ELF-1 (cell line): ENCODE data around the gene GDPD2.
"Not testable (repeated sequence)": the region's sequence is repeated elsewhere in the genome, so short reads cannot be mapped to it uniquely, and the experiment has no call there.

Source experiments
- DNase-seq: peaks from one replicate; pipeline ENCODE4 v3.0.0-alpha.2; 2016; ENCODE audit warnings: low read depth, low spot score

The GDPD2 gene, protein sequence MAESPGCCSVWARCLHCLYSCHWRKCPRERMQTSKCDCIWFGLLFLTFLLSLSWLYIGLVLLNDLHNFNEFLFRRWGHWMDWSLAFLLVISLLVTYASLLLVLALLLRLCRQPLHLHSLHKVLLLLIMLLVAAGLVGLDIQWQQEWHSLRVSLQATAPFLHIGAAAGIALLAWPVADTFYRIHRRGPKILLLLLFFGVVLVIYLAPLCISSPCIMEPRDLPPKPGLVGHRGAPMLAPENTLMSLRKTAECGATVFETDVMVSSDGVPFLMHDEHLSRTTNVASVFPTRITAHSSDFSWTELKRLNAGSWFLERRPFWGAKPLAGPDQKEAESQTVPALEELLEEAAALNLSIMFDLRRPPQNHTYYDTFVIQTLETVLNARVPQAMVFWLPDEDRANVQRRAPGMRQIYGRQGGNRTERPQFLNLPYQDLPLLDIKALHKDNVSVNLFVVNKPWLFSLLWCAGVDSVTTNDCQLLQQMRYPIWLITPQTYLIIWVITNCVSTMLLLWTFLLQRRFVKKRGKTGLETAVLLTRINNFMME

DNA sequence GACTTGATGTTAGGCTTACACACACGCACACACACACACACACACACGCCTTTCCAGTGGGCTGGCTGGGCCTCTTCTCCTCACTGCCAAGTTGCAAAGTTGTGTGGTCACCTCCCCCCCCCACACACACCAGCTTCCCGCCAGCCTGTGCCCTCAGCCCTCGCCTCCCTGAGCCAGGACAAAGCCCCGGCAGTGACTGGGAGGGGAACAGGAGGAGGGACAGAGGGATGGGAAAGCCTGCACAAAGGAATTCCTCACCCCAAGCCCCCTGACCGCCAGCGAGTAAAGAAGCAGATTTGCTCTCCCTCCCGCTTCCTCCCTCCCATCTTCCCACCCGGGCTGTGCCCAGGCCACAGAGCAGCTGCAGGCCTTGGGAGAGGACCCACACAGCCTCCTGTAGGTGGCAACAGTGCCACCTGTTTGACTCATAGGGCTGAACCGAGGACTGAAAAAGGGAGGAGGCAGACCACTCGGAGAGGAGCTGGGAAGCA lies at the start of gene GDPD2:
Gene GDPD2, plus strand, starts transcription at position 464 of the 491 bp plus-strand sequence. CDS start 1,671 bp downstream, outside the sequence.
- DNase-seq: peak; percentile 92

DNA sequence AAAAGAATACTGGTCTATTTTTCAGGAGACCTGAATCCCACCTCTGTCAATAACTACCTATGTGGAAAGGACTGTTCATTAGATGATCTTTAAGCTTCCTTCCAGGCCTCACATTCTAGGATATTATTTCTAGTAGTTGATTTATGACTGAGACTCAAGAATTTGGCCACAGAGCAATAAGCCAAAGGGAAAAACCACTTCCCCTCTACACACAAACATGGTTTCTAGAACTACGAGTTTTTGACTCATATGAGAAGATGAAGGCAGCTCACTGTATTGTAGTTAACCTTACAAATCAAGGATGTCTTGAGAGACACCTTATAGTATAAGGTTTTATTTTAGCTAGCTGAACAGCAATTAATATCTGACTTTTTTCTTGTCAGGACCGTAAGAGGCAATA lies 36.9 kb upstream of the GDPD2 start:
- no peak for DNase-seq

DNA sequence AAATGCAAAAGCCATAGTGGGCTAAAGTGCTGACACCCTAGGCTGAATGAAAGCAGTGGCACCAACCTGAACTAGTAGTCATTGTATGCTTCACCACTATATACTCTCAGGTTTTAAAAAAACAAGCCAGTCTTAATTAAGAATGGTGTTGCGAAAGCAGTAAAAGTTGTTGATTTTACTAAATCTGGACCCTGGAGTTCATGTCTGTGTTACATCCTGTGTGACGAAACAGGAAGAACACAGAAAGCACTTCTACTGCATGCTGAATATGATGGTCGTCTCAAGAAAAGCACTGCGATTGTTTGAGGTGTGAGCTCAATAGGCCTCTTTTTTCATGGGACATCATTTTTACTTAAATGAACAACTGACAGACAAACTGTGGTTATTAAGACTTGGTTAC lies 24.2 kb upstream of the GDPD2 start:
- no peak for DNase-seq

DNA sequence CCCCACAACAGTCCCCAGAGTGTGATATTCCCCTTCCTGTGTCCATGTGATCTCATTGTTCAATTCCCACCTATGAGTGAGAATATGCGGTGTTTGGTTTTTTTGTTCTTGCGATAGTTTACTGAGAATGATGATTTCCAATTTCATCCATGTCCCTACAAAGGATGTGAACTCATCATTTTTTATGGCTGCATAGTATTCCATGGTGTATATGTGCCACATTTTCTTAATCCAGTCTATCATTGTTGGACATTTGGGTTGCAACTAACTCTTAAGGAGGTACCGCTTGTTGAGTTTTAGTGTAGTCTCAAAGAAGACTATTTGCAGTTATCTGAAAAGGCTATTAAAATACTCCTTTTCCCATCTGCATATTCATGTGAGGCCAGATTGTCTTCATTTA lies 22.9 kb upstream of the GDPD2 start:
- DNase-seq: not testable (repeated sequence)

DNA sequence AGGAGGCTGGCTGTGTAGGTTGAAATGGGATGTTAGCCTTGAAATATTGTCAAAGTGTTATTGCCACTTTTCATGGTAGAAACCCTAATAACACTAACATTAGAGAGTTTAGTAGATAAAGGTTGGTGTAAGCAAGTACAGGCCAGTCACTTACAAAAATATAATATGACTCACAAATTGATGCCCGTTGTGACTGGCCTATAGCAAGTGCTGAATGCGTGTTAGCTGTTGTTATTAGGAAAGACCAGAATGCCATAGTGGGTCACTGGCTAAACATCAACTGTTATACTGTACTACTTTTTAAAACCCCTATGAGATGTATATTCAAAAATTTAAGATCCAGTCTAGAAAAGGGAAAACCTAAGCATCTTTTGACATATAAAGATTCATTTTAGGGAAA lies 20.4 kb upstream of the GDPD2 start:
- DNase-seq: no peak

DNA sequence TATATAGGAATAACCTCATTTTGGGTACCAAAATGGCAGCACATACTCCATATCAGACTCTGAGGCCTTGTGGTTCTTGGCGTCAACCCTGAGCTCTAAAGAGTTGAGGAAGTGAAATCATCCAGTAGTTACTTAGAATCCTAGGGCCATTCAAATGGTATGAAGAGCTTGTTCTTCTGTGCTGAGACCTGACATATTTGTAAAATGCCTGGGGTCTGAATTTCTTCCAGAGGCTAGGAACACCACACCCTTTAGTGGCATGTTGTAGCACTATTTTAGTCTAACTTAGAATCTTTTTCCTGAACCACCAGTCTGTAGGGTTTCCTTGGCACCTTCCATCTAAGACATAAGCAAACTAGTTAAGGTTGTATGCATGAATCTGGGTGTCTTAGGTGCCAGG lies 18.1 kb upstream of the GDPD2 start:
- DNase-seq: no peak

DNA sequence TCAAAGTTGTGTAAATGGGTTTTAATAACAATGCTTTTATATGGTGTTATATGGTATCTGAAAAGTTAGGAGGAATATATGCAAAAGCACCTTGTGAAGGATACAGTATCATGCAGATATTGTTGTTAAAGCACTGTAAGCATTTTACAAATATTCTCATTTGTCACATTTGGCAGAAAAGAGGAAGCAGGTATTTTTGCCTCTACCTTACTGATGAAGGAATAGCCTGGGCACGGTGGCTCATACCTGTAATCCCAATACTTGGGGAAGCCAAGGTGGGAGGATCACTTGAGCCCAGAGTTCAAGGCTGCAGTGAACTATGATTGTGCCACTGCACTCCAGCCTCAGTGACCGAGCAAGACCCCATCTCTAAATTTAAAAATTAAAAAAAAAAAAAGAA lies 12.2 kb upstream of the GDPD2 start:
- no peak for DNase-seq

DNA sequence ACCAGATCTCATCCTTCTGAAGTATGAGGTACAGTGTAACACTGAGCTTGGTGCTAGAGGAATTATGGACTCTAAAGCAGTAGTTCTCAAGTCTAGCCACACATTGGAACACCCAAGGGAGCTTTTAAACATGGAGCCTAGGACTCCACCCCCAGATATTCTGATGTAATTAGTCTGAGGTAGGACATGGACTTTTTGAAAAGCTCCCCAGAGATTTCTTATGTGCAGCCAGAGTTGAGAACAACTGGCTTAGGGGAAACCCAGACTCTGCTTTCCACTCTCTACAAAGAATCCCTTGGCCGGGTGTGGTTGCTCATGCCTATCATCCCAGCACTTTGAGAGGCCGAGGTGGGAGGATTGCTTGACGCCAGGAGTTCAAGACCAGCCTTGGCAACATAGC lies 11.6 kb upstream of the GDPD2 start:
- DNase-seq: no peak

DNA sequence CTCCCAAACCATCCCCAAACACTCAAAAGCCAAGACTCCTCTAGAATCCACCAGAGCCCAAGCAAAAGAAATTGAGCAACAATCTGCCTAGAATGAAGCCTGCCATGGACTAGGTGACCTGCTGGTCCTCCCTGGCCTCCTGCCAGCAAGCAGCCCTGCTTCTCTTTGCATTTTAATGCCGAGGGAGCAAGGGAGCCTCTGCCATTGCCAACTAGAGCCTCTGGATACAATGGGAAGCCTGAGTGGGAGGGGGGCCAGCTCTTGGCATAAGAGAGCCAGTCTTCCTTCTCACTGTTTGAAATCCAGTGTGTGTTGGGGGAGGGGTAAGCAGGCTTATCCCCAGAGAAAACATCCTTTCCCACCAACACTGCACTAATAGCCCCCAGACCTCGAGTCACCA lies 1.5 kb upstream of the GDPD2 start:
- DNase-seq: peak; percentile 48

DNA sequence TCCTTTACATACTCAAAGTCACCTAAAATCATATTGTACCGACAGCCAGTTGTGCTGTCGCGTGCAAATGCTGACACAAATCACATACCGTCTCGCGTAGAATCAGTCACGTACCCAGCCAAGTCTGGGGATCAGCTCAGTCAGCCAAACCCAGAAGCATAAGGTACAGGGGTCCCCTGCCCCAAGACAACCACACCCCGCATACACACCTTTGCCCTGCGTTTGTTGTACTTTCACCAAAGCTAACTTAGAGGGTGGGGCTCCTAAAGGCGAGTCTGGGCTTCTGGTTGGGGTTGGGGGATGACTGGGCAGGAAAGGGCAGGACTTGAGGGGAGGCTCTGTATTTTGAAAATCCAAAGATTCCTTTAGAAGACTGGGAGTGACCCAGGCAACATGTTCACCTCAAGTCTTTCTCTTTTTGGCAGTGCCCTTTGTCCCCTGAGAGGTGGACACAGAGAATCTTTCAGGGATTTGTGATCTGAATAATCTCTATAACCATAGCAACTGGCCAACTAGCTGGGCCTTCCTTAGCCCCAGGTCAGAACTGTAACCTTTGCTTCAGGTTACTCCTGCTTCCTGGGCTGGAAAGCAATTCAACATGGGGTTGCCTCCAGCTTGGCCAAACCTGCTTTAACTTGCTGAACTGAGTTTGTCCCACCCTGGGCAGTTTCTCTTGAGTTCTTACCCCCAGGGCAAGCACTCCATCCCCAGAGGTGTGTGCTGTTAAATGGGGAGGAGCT lies 992 bp downstream of the GDPD2 start:
- DNase-seq: peak; percentile 79

DNA sequence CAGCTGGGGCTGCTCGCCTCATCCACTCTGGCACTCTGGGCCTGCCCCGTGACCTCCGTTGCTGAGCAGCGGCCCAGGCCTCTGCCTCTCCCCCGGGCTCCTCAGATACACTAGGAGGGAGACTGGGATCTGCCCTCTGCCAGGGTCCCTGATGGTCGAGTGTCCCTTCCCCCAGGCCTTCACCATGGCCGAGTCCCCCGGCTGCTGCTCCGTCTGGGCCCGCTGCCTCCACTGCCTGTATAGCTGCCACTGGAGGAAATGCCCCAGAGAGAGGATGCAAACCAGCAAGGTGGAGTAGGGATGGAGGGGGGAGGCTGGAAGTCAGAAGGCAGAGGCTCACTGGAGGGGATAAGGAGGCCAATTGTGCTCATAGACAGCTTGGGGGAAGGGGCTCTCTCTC lies 1.7 kb downstream of the GDPD2 start:
- no peak for DNase-seq

DNA sequence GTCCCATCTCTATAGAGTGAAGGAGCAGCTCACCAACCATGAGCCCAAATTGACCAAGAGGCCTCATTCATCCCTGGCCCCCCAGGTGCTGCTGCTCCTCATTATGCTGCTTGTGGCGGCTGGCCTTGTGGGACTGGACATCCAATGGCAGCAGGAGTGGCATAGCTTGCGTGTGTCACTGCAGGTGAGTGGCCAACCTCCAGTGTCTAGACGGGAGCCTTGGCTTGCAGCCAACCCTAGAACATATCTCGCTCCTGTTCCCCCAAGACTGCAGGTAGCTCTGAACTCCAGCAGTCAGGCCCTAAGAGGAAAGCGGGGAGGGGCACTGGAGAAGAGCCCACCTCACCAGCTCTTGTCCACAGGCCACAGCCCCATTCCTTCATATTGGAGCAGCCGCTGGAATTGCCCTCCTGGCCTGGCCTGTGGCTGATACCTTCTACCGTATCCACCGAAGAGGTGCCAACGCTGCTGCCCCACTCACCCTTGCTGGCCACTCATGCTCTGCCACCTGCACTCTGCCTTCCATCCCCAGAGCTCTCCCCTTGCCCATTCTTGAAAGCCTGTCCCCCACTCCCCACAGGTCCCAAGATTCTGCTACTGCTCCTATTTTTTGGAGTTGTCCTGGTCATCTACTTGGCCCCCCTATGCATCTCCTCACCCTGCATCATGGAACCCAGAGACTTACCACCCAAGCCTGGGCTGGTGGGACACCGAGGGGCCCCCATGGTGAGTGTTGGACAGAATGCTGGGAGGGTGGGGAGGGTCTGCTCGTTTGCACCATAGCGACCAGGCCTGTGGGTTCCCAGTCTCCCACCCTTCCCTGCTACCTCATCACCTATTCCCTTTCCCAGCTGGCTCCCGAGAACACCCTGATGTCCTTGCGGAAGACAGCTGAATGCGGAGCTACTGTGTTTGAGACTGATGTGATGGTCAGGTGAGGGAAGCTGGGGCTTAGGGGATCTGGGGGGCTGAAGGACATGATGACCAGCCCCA lies 3.5 kb downstream of the GDPD2 start:
- DNase-seq: no peak

DNA sequence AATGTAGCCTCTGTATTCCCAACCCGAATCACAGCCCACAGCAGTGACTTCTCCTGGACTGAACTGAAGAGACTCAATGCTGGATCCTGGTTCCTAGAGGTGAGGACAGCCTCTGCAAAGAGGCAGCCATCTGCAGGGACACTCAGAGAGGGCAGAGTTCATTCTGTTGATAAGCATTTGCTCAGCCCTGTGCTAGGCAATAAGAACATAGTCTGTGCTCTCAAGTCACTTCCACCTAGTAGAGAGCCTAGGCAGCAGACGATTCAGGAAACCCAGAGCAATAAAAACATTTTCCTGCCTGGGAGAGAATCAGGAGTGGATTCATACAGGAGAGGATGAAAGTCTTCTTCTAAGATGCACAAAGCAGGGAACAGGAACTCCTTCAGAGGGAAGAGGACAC lies 4.3 kb downstream of the GDPD2 start:
- no peak for DNase-seq

DNA sequence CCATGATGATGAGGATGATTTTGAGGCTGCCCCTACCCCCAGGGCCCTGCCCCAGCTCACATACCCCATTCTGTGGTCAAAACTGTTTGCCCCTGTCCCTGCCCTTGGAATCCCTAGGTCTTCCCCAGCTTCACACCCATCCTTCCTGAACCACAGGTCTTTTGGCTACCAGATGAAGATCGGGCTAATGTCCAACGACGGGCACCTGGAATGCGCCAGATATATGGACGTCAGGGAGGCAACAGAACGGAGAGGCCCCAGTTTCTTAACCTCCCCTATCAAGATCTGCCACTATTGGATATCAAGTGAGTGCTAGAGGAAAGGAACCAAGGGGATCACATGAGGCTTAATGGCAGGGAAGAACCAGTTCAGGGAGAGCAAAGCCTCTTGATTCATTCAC lies 6.6 kb downstream of the GDPD2 start:
- DNase-seq: no peak

DNA sequence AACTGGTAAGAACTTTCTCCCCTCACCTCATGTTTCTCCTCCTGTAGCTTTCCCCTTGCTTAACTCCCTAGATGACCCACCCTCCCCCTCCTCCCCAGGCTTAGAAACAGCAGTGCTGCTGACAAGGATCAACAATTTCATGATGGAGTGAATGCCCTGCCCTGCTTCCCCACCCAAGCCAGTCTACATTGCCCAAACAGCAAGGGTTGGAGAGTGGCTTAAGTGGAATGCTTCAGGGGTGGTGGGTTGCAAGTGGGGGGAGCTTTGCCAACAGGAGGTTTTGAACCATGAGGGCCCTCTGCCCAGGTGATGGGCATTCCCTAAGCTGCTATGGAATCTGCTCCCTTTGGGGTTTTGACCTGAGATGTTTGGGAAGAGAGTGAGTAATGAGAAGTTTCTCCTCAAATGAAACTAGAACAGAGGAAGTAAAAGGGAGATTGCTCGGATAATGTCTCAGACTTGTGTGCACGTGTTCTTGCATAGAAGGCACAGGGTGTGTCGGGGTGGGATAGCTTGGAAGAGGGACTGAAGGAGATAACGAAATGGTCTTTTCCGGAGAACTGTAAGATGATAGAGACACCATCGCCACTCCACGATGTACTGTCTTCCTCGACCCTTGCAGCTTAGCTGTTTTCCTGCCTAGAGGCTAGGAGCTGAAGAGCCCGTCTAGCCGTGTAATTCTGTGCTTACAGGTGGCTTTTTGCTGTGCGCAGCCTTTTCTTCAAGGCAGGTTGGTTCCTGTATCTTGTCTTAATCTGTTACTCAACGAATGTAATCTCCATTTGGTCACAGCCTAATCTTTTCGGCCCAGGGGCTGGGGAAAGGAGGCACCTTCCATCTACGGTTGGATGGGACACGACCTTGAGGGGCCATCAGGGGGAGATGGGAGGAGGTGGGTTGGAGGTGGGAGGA lies 10.1 kb downstream of the GDPD2 start:
- DNase-seq: no peak

DNA sequence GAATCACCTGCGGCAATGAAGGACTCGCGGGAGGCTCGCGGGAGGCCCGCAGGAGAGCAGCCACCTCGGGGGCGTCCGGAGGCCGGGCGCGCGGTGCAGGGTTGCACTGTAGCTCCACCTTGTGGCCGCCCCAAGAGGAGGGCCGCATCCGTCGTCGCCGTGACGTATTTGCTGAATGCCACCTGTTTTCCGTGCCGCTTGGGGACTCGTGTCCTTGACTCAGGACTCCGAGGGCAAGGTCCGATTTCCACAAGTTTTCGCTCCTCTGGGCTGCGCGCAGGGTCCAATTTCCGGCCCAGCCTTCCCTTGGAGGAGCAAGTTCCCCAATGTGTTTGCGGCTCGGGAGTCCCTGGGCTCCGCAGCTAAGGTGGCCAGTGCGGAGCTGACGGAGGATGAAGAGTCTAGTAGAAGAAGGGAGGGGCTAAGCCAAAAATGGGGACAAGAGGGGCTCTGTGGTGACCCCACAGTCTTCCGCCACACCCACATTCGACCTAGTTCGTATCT lies 10.8 kb downstream of the GDPD2 start:
- DNase-seq: peak; percentile 96

DNA sequence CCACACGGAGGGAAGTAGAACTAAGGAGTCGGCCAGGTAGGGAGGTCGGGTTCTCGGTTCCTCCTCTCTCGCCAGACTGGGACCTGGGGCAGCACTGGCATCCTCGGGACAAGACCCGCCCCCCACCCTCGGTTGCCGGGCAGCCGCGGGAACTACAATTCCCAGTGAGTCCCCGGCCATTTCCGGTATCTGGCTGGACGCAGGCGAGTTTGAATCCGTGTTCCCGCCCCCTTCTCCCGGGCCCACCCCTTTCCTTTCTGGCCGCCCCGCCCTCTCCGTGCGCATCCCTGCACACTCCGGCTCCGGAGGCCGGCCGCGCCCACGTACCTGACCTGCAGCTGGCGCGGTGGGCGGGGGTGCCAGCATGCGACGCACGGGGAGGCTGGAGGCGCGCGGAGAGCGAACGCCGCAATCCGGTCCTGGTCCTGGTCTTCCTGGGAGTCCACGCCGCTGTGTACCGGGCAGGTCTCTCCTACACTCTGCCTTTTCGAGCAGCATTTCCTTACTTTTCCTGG lies 11.3 kb downstream of the GDPD2 start:
- peak; percentile 96 for DNase-seq

DNA sequence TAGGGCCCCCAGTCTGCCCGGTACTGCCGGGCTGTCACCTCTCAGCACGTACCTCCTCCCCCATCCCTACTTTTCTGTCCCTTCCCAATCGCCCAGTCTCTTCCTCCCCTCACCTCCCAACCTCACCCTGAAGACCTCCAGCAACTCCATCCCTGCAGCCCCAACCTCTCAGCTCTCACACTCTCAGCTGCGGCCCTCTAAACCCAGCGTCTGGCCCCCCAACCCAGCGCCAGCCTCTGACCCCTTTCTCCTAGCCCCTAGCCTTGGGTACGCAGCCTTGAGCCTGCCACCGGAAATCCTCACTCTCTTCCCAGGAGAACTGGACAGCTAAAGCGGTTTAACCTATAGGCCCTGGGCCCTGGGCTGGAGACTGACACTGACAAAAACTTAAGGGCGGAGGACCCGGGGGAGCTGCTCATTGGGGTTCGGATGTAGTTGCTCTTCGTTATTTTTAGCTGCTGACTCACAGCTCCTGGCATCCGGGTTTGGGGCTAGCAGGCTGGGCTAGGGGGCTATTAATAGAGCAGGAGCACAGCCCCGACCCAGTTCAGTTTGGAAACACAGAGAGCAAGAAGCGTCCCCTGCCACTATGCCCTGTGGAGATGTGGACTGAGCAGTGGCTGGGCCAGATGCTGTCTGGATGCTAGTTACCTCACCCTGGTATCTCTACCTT lies 11.9 kb downstream of the GDPD2 start:
- no peak for DNase-seq

DNA sequence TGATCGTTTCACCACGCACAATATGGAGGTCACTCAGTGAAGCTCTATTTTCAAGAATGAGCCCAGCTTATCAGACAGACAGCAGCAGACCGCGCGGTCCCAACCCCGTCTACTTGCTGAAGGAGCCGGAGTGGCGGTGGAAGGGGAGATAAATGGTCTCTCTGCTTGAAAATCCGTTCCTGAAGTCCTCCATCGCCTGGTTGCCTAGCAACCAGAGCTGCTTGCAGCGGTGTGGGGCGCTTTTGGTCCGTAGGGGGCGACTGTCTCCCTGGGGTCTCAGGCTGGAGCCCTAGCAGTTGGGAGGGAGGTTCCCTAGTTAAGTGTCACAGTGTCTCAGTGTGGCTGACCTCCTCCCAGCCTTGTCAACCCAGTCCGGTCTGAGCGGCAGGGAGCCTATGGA lies 13.2 kb downstream of the GDPD2 start:
- peak; percentile 85 for DNase-seq
